ENCODE measurements around the gene L1TD1. TPM values are rescaled to one million over a fixed set of nuclear protein-coding genes. Genes with fewer than 3 reads are reported as not detected.
A peak's percentile ranks its signal among the peaks of the same experiment; 100 is the strongest.

L1TD1 gene
- total and polyA plus RNA-seq, 2 of the 13 experiments (the other 11 are each of a cell fraction or from before 2014, with no cell fraction given): not detected

GRCh38 chr1:62198781-62199125 is 4.1 kb downstream of the L1TD1 start (continued):
- TF ChIP-seq HNF1A (IDR thresholded peaks at IDR 0.05; ENCODE audit: low read depth) (no peak), HNF1A (CRISPR knock-in tag; IDR thresholded peaks at IDR 0.05; ENCODE audit: borderline replicate concordance) (no peak; the same call in 1 of the 2 replicates), FIP1L1 (IDR thresholded peaks at IDR 0.05; ENCODE audit: borderline replicate concordance, insufficient read depth, low read depth, low read length) (no peak), ZNF281 (CRISPR knock-in tag; IDR thresholded peaks at IDR 0.05; ENCODE audit: borderline replicate concordance) (no peak), STAG1 (CRISPR knock-in tag; IDR thresholded peaks at IDR 0.05) (no peak), TFDP2 (CRISPR knock-in tag; IDR thresholded peaks at IDR 0.05) (no peak), MXI1 (IDR thresholded peaks at IDR 0.05; ENCODE audit: borderline replicate concordance, low read depth, low read length) (no peak), KDM5B (CRISPR knock-in tag; IDR thresholded peaks at IDR 0.05; ENCODE audit: borderline replicate concordance) (no peak), MTA3 (CRISPR knock-in tag; IDR thresholded peaks at IDR 0.05) (no peak), ZNF234 (CRISPR knock-in tag; conservative IDR thresholded peaks at IDR 0.05) (no peak), GATA4 (IDR thresholded peaks at IDR 0.05; ENCODE audit: borderline replicate concordance, low read depth) (no peak), ONECUT2 (CRISPR knock-in tag; IDR thresholded peaks at IDR 0.05) (no peak), LBX2 (CRISPR knock-in tag; IDR thresholded peaks at IDR 0.05; ENCODE audit: borderline replicate concordance) (no peak), HMG20B (CRISPR knock-in tag; conservative IDR thresholded peaks at IDR 0.05) (no peak; the same call in 1 of the 2 replicates), MNT (IDR thresholded peaks at IDR 0.05) (no peak), ZNF678 (CRISPR knock-in tag; IDR thresholded peaks at IDR 0.05) (no peak), GLI4 (CRISPR knock-in tag; IDR thresholded peaks at IDR 0.05; ENCODE audit: borderline replicate concordance) (no peak), ZNF260 (CRISPR knock-in tag; IDR thresholded peaks at IDR 0.05; ENCODE audit: borderline replicate concordance, low read depth) (no peak), EEA1 (CRISPR knock-in tag; IDR thresholded peaks at IDR 0.05; ENCODE audit: borderline replicate concordance) (no peak), RARA (CRISPR knock-in tag; IDR thresholded peaks at IDR 0.05) (peak; percentile 86), CREBL2 (CRISPR knock-in tag; IDR thresholded peaks at IDR 0.05; ENCODE audit: borderline replicate concordance) (no peak)
